GM18873 (cell line): ENCODE measurements around the gene PI4K2A.

Experiments
- ATAC-seq: cut with Tn5 transposase; IDR thresholded peaks from one replicate; pipeline ENCODE4 v1.9.1; 2021; ENCODE audit warnings: mild to moderate bottlenecking, moderate library complexity, moderate number of reproducible peaks; ENCODE audit not compliant: unreplicated experiment, low FRiP score

PI4K2A gene

GRCh38 chr10:97721871-97722780, 81.7 kb downstream of the PI4K2A start:
- ATAC-seq: no peak

GRCh38 chr10:97723001-97723400, 82.5 kb downstream of the PI4K2A start:
- ATAC-seq: no peak

- ATAC-seq: no peak
Measured at GRCh38 chr10:97724341-97724941, 84.0 kb downstream of the PI4K2A start.
